Stimulated activated CD8-positive, alpha-beta memory T cell treated with anti-CD3 and anti-CD28 coated beads, Interleukin-7, amount 100 ng/mL, for 1 hour (primary cell): ENCODE measurements around the gene NECAP2.
"Not testable (repeated sequence)": the region's sequence is repeated elsewhere in the genome, so short reads cannot be mapped to it uniquely, and the experiment has no call there.

Experiments
- DNase-seq, 2 donors: peaks; one replicate each; pipeline ENCODE4 v3.0.0-alpha.2; 2020; ENCODE audit warnings: low read depth in 2 of 2

NECAP2 gene

GRCh38 chr1:16425125-16426025 lies 15.1 kb upstream of the NECAP2 start:
- no peak for DNase-seq

GRCh38 chr1:16430606-16431005 lies 9.9 kb upstream of the NECAP2 start:
- no peak for DNase-seq

GRCh38 chr1:16433030-16433429 lies 7.5 kb upstream of the NECAP2 start:
- DNase-seq, result no peak

- DNase-seq, result no peak
These were observed 6.5 kb upstream of the NECAP2 start for GRCh38 chr1:16434007-16434406.

- no peak for DNase-seq
These were observed 6.0 kb upstream of the NECAP2 start for GRCh38 chr1:16434501-16434900.

- no peak for DNase-seq
These were observed 3.5 kb upstream of the NECAP2 start, which contains the start of gene SPATA21 for GRCh38 chr1:16436946-16437474. Gene SPATA21 (minus strand): TSS chr1:16437424. CDS start chr1:16431371, 6,053 bp downstream.

- no peak for DNase-seq
These were observed 2.0 kb upstream of the NECAP2 start for GRCh38 chr1:16438516-16438915.

- DNase-seq, result no peak
These were observed 1.6 kb upstream of the NECAP2 start for GRCh38 chr1:16438924-16439323.

GRCh38 chr1:16440131-16440469 lies 424 bp upstream of the NECAP2 start:
- DNase-seq, result no peak

GRCh38 chr1:16441282-16441665 lies 750 bp downstream of the NECAP2 start:
- no peak for DNase-seq

GRCh38 chr1:16442265-16442664 lies 1.7 kb downstream of the NECAP2 start:
- no peak for DNase-seq

- no peak for DNase-seq
These were observed 2.4 kb downstream of the NECAP2 start for GRCh38 chr1:16442941-16443340.

- DNase-seq, result no peak
These were observed 3.6 kb downstream of the NECAP2 start for GRCh38 chr1:16443975-16444770.

- DNase-seq, result no peak
These were observed 4.5 kb downstream of the NECAP2 start for GRCh38 chr1:16445052-16445451.

- DNase-seq, result no peak
These were observed 5.6 kb downstream of the NECAP2 start for GRCh38 chr1:16446116-16446515.

GRCh38 chr1:16447641-16448040 lies 7.1 kb downstream of the NECAP2 start:
- no peak for DNase-seq

- no peak for DNase-seq
These were observed 8.5 kb downstream of the NECAP2 start for GRCh38 chr1:16449065-16449464.

GRCh38 chr1:16449666-16450065 lies 9.1 kb downstream of the NECAP2 start:
- DNase-seq, result no peak

- DNase-seq, result no peak
These were observed 10.4 kb downstream of the NECAP2 start for GRCh38 chr1:16450863-16451481.

- DNase-seq, result no peak
These were observed 11.5 kb downstream of the NECAP2 start for GRCh38 chr1:16451841-16452528.

GRCh38 chr1:16454909-16455308 lies 14.4 kb downstream of the NECAP2 start:
- DNase-seq, result not testable (repeated sequence)

GRCh38 chr1:16456151-16456550 lies 15.6 kb downstream of the NECAP2 start:
- DNase-seq, result not testable (repeated sequence)
